D341Med (cell line): ENCODE measurements around the gene EFTUD2.
A peak's percentile ranks its signal among the peaks of the same experiment; 100 is the strongest.
"Not testable (repeated sequence)": the region's sequence is repeated elsewhere in the genome, so short reads cannot be mapped to it uniquely, and the experiment has no call there.

Experiments used
- DNase-seq: peaks from one replicate; pipeline ENCODE4 v3.0.0; 2012; ENCODE audit warnings: low spot score

Gene EFTUD2

GRCh38 chr17:44848961-44849489 lies 50.2 kb downstream of the EFTUD2 start:
- DNase-seq = no peak

DNA sequence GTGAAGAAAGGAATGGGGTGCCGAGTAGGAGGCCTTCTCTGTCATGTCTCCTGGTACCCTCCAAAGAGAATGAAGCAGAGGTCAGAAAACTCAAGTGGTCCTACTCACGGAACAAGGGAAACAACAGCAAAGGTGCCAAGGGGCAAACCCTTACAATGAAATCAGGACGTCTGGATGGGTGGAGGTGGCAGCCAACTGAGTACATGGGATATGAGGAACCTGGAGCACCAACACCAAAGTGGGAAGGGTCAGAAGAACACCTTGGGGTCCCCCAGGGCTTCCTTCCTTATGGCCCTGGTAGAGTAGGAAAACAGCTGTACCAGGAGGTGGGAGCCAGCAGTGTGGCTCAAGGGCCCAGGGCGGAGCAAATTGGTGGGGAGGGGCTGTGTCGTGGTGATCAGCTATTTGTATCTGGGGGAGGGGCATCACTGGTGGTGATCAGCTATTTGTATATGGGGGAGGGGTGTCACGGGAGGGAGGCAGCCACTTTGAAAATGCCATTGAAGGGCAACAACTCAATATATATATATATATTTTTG lies 50.9 kb downstream of the EFTUD2 start:
- no peak for DNase-seq

GRCh38 chr17:44847586-44847985 lies 51.7 kb downstream of the EFTUD2 start, which contains the start of gene HIGD1B:
Gene HIGD1B, plus strand, starts transcription at chr17:44847883. Its CDS starts 270 bp downstream, at chr17:44848153.
- DNase-seq = no peak

GRCh38 chr17:44846206-44846605 lies 53.0 kb downstream of the EFTUD2 start:
- no peak for DNase-seq

DNA sequence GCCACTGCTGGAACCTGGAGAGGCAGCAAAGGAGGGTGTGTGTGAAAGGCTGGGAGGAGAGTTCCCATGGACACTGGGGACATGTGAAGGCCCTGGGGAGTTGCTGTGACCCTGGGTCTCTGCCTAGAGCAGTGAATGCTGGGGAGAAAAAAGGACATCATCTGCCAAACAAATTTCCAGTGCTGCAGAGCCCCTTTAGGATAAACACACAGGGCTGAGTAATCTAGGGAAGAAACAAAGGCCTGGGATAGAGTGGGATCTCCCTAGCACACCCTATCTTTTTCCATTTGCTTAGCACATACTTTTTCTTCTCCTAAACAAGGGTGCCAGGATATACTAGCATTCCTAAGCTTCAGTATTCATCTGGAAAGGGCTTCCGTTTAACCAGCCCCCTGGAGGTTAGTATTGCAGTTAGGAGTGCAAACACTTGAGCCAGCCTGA lies 54.8 kb downstream of the EFTUD2 start:
- no peak for DNase-seq

- peak; percentile 24 for DNase-seq
Observed at GRCh38 chr17:44842748-44843147, 56.5 kb downstream of the EFTUD2 start.

DNA sequence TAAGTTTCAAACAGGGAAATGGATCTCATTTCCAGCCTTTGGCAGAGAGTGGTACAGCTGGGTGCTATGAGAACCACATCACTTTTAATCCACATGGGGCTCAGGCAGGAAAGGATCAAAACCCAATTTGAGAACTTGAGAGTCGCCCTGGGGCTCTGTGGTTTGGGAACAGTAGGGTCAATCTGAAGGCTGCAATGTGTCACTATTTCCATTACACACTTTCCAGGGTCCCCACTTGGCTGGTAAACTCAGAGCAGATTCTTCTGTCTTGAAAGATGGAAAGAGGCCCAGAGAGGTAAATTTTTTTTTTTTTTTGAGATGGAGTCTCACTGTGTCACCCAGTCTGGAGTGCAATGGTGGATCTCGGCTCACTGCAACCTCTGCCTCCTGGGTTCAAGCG lies 58.3 kb downstream of the EFTUD2 start:
- peak; percentile 27 for DNase-seq

- DNase-seq = no peak
Observed at GRCh38 chr17:44840274-44840673, 59.0 kb downstream of the EFTUD2 start.

DNA sequence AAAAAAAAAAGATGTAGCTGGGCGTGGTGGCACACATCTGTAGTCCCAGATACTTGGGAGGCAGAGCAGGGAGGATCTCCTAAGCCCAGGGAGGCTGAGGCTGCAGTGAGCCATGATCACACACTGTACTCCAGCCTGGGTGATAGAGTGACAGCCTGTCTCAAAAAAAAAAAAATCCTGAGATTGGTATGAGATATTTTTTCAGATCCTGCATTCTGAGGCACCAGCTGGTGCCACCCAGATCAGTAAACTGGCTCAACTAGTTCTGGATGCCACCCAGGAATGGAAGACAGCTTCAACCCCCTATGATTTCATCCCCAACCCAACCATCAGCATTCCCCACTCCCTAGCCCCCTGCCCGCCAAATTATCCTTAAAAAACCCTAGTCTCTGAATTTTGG lies 62.0 kb downstream of the EFTUD2 start:
- no peak for DNase-seq

- no peak for DNase-seq
Observed at GRCh38 chr17:44832805-44833204, 66.4 kb downstream of the EFTUD2 start.

- DNase-seq = no peak
Observed at GRCh38 chr17:44831371-44831770, 67.9 kb downstream of the EFTUD2 start.

GRCh38 chr17:44830359-44831288 lies 68.6 kb downstream of the EFTUD2 start:
- DNase-seq = no peak

DNA sequence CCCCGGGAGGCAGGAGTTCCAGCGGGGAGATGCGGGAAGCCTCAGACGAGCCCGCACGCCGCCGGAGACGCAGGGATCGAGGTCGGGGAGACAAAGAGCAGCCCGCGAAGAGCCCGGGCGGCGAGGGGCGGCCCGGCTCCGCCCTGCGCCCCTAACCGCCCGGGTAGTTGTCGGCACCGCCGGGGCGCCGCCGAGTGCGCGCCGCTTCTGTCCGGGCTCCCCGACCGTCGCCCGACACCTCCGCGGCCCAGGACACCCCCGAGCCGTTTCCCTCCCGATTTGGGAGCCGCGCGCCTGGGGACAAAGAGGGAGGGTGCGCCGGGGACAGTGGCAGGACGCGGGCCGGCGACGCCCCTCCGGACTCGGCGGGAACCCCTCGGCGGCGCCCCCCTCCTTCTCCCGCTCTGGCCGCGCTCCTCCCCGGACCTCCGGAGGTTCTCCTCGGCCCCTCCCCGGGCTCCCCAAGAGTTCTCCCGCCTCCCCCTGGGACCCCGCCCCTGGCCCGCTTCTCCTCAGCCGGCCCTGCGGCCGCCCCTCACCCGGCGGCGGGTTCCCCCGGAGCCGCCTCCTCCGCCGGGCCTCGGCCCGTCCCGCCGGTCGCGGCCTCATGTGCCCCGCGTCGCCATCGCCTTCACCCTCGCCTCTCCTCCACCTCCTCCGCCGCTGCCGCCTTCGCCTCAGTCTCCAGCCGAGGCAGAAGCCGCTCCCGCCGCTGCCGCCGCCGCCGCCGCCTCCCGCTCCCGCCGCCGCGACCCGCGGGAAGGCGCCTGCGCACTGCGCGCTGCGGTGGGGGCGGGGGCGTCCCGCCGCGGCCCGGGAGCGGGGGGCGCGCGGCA lies 69.5 kb downstream of the EFTUD2 start, which contains the start of gene GJC1:
Gene GJC1 (minus strand): TSS at position 765 of the 836 bp plus-strand sequence. CDS start 24,470 bp downstream, outside the sequence.
- DNase-seq = peak; percentile 93

DNA sequence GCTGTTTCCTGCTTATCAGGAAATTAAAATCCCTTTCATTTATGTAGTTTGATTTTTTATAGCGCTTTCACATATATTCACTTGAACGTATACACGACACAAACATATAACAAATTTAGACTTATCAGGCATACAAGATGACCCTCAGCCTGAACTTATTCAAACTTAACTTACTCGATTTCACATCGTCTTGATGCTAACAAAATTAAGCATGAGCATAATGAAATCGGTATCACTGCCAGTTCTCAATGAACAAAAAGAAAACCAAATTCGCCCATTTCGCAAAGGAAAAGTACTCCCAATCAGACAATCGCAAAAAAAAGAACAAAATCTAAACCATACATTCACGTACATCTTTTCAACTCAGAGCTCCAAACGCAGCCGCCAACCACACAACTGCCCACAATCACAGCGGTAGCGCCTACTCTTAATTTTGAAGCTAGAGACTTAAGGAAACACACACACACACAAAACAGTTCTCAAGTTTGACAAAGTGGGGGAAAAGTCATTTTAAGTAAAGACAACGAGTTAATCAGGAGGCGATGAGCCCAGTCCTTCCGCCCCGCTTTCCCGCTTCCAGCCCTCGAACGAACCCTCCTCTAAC lies 70.2 kb downstream of the EFTUD2 start:
- no peak for DNase-seq

- DNase-seq = no peak
Observed at GRCh38 chr17:44827863-44828262, 71.4 kb downstream of the EFTUD2 start.

DNA sequence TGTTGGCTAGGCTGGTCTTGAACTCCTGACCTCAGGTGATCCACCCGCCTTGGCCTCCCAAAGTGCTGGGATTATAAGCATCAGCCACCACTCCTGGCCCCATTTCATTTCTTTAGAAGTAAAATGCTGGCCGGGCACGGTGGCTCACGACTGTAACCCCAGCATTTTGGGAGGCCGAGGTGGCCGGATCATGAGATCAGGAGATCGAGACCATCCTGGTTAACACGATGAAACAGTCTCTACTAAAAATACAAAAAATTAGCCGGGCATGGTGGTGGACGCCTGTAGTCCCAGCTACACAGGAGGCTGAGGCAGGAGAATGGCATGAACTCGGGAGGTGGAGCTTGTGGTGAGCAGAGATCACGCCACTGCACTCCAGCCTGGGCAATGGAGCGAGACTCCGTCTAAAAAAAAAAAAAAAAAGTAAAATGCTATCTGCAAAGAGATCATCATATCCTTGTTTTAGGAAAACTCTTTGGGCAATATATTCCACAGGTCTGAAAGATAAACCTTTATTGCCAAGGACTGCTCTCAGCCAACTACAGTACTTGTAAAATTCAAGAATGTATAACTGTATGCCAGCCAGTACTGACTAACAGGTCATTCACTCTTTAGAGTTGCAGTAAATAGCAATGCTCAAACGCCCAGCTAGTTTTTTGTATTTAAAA lies 73.0 kb downstream of the EFTUD2 start:
- DNase-seq = no peak

GRCh38 chr17:44825236-44825635 lies 74.0 kb downstream of the EFTUD2 start:
- not testable (repeated sequence) for DNase-seq

DNA sequence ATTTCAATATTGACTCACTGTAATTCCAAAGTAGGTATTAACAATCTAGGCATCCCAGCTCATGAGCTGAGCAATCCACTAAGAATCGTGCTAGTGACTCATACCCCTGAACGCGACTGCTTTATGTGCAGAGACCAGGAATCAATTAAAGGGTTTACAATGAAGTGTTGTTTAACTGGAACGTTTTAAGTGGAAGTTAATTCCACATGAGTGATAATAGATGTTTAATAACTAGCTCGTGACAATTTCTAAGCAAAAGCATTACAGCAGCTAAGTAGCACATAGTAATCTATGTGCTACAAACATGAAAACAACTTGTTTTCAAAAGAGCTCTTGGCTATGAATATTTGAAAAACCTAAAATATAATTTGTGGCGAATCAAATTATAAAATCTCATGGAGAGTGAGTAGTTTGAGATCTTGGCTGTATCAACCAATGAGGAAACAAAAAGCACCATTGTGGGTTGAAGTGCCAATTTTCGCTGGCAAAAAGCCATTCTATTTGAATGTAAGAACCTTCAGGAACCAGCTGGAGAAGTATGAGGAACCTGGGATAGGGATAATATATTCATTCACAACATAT lies 78.5 kb downstream of the EFTUD2 start:
- peak; percentile 70 for DNase-seq

GRCh38 chr17:44818508-44818907 lies 80.7 kb downstream of the EFTUD2 start:
- not testable (repeated sequence) for DNase-seq

- DNase-seq = no peak
Observed at GRCh38 chr17:44812263-44812662, 87.0 kb downstream of the EFTUD2 start.
